ENCODE results near the gene LRRTM2.

LRRTM2 gene

GRCh38 chr5:138831703-138832102, 43.4 kb downstream of the LRRTM2 start:
- CTCF ChIA-PET = no interaction called here
- DNase-seq (ENCODE audit: low read depth, low spot score) = peak; percentile 29
- POLR2A ChIA-PET = no interaction called here
- no peak overlapping the region for H3K4me3 ChIP-seq (ENCODE audit: low read depth, low read length)
- TF ChIP-seq CTCF (IDR thresholded peaks at IDR 0.05; ENCODE audit: insufficient read depth, low read length, missing control alignments) = no peak

GRCh38 chr5:138829341-138829740, 45.8 kb downstream of the LRRTM2 start:
- ChIA-PET POLR2A (no interaction called here), CTCF (no interaction called here)
- no peak for DNase-seq (ENCODE audit: low read depth, low spot score)
- H3K4me3 ChIP-seq (ENCODE audit: low read depth, low read length) = no peak overlapping the region
- no peak for TF ChIP-seq CTCF (IDR thresholded peaks at IDR 0.05; ENCODE audit: insufficient read depth, low read length, missing control alignments)

- no peak for DNase-seq (ENCODE audit: low read depth, low spot score)
- ChIA-PET CTCF (interaction anchor here (1.2 to 1.4 kb wide), 2 partner anchors 14 to 20 kb away, joined by 3 to 6 read pairs; no protein-coding TSS in a partner anchor), POLR2A (no interaction called here)
- no peak for TF ChIP-seq CTCF (IDR thresholded peaks at IDR 0.05; ENCODE audit: insufficient read depth, low read length, missing control alignments)
- no peak overlapping the region for H3K4me3 ChIP-seq (ENCODE audit: low read depth, low read length)
Measured at GRCh38 chr5:138828556-138828955, 46.6 kb downstream of the LRRTM2 start.

GRCh38 chr5:138824924-138825863, 49.9 kb downstream of the LRRTM2 start:
- no peak for DNase-seq (ENCODE audit: low read depth, low spot score)
- H3K4me3 ChIP-seq (ENCODE audit: low read depth, low read length) = no peak overlapping the region
- POLR2A ChIA-PET = interaction anchor here (0.6 kb wide), 1 partner anchor 439 kb away, joined by 4 read pairs; no protein-coding TSS in a partner anchor
- CTCF ChIA-PET = interaction anchor here (0.5 to 4.5 kb wide), 38 partner anchors 8 to 462 kb away, joined by 3 to 54 read pairs (median 5); partner anchors contain the start of gene LRRTM2
- TF ChIP-seq CTCF (IDR thresholded peaks at IDR 0.05; ENCODE audit: insufficient read depth, low read length, missing control alignments) = peak; percentile 36

GRCh38 chr5:138824516-138824915, 50.6 kb downstream of the LRRTM2 start:
- ChIA-PET CTCF (interaction anchor here (0.5 to 4.5 kb wide), 22 partner anchors 7 to 462 kb away, joined by 3 to 54 read pairs (median 6); no protein-coding TSS in a partner anchor), POLR2A (no interaction called here)
- no peak for DNase-seq (ENCODE audit: low read depth, low spot score)
- no peak for TF ChIP-seq CTCF (IDR thresholded peaks at IDR 0.05; ENCODE audit: insufficient read depth, low read length, missing control alignments)
- no peak overlapping the region for H3K4me3 ChIP-seq (ENCODE audit: low read depth, low read length)

- H3K4me3 ChIP-seq (ENCODE audit: low read depth, low read length) = no peak overlapping the region
- ChIA-PET POLR2A (no interaction called here), CTCF (interaction anchor here (1.2 to 2.4 kb wide), 2 partner anchors 23 to 31 kb away, joined by 3 to 8 read pairs; no protein-coding TSS in a partner anchor)
- TF ChIP-seq CTCF (IDR thresholded peaks at IDR 0.05; ENCODE audit: insufficient read depth, low read length, missing control alignments) = no peak
- DNase-seq (ENCODE audit: low read depth, low spot score) = no peak
Measured at GRCh38 chr5:138820695-138821094, 54.4 kb downstream of the LRRTM2 start.
